Raji (cell line): ENCODE data around the gene PROX1.

Source experiments
- POLR2A ChIP-seq: IDR thresholded peaks from 2 replicates; pipeline ENCODE4 v1.6.1; 2011; ENCODE audit warnings: low read depth, low read length, control low read depth; ENCODE audit not compliant: insufficient read depth

Gene PROX1

GRCh38 chr1:214075999-214076707 lies 88.4 kb downstream of the PROX1 start:
- TF ChIP-seq POLR2A, result no peak

GRCh38 chr1:214076708-214077065 lies 88.9 kb downstream of the PROX1 start:
- TF ChIP-seq POLR2A, result no peak

DNA sequence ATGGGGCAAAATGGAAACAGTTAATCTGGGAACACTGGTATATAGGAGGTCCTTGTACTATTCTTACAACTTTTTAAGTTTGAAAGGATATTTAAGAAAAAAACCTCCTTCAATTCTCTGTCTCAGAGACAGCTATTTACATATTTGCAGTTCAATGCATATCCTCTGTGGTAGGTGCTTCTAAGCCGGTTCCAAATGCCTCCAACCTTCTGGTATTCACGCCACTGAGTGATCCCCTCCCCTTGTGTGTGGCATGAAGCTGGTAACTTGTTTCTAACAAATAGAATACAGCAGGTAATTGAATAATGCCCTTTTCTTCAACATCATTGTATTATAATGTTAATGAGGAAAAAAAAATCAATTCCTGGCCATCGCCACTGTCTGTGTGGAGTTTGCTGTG lies 91.2 kb downstream of the PROX1 start:
- TF ChIP-seq POLR2A, result no peak

- no peak for TF ChIP-seq POLR2A
These were observed 97.6 kb downstream of the PROX1 start for GRCh38 chr1:214085325-214085724.

- no peak for TF ChIP-seq POLR2A
These were observed 99.2 kb downstream of the PROX1 start for GRCh38 chr1:214086945-214087344.
